Keratinocyte (primary cell): ENCODE data around the gene DPM2. TPM values are rescaled to one million over a fixed set of nuclear protein-coding genes. Genes with fewer than 3 reads are reported as not detected.

Experiments
- DNase-seq: peaks from one replicate; pipeline ENCODE4 v3.0.0-alpha.2; 2011; ENCODE audit warnings: low read depth, missing footprints, low spot score
- FAIRE-seq: peaks from 2 replicates; lab custom pipeline; 2011; peaks lifted over from hg19 to GRCh38; lab: Jason Lieb, UNC
- H2AFZ ChIP-seq: 2 replicates; pipeline ENCODE4 v1.6.0; 2012; ENCODE audit warnings: low read length, control low read depth, inconsistent platforms; ENCODE audit not compliant: control insufficient read depth
- H3K27ac ChIP-seq: 2 replicates; pipeline ENCODE4 v1.5.1; 2011; ENCODE audit warnings: low read length; ENCODE audit not compliant: control insufficient read depth, insufficient read depth
- H3K27me3 ChIP-seq: 3 replicates; pipeline ENCODE4 v1.6.0; 2011; ENCODE audit warnings: low read length; ENCODE audit not compliant: control insufficient read depth, insufficient read depth; ENCODE audit errors: extremely low read depth
- H3K36me3 ChIP-seq, 2 experiments: 2 replicates in 1 of 2; 3 replicates in 1 of 2; pipeline ENCODE4 v1.5.1; 2011; ENCODE audit warnings: low read length in 2 of 2, mild to moderate bottlenecking in 1 of 2; ENCODE audit not compliant: control insufficient read depth in 2 of 2, insufficient read depth in 2 of 2; ENCODE audit errors: extremely low read depth in 1 of 2
- H3K4me1 ChIP-seq: 3 replicates; pipeline ENCODE4 v1.5.1; 2011; ENCODE audit warnings: low read length; ENCODE audit not compliant: control insufficient read depth, insufficient read depth; ENCODE audit errors: extremely low read depth
- H3K4me2 ChIP-seq: 3 replicates; pipeline ENCODE4 v1.6.0; 2011; ENCODE audit warnings: low read depth, low read length; ENCODE audit not compliant: control insufficient read depth, insufficient read depth; ENCODE audit errors: extremely low read depth
- H3K4me3 ChIP-seq, 3 experiments: fragments of 200-600 bp in 1 of 3; sonication (generic) in 1 of 3; 2 replicates in 2 of 3; 3 replicates in 1 of 3; pipeline ENCODE4 v1.5.1; 2011 to 2016; ENCODE audit warnings: low read length in 3 of 3, mild to moderate bottlenecking in 3 of 3, control low read depth in 2 of 3, inconsistent platforms in 1 of 3, low read depth in 1 of 3, mixed read lengths in 1 of 3, mixed run types in 1 of 3, moderate library complexity in 1 of 3; ENCODE audit not compliant: control insufficient read depth in 2 of 3, insufficient read depth in 2 of 3; ENCODE audit errors: extremely low read depth in 1 of 3
- H3K79me2 ChIP-seq: 2 replicates; pipeline ENCODE4 v1.6.0; 2012; ENCODE audit warnings: low read length; ENCODE audit not compliant: control insufficient read depth, insufficient read depth
- H3K9ac ChIP-seq: 3 replicates; pipeline ENCODE4 v1.6.0; 2011; ENCODE audit warnings: low read length; ENCODE audit not compliant: control insufficient read depth, insufficient read depth; ENCODE audit errors: extremely low read depth
- H3K9me1 ChIP-seq: 3 replicates; pipeline ENCODE4 v1.6.0; 2011; ENCODE audit warnings: low read length; ENCODE audit not compliant: control insufficient read depth, insufficient read depth; ENCODE audit errors: extremely low read depth
- H3K9me3 ChIP-seq: 2 replicates; pipeline ENCODE4 v1.5.1; 2012; ENCODE audit warnings: low read depth, low read length; ENCODE audit not compliant: control insufficient read depth
- H4K20me1 ChIP-seq: 3 replicates; pipeline ENCODE4 v1.6.0; 2011; ENCODE audit warnings: low read length; ENCODE audit not compliant: control insufficient read depth, insufficient read depth; ENCODE audit errors: extremely low read depth
- EZH2 ChIP-seq: IDR thresholded peaks from one replicate; pipeline ENCODE4 v1.6.1; 2012; ENCODE audit warnings: inconsistent platforms, mild to moderate bottlenecking, low read length, moderate library complexity
- dilution Hi-C: fragments of 300-500 bp; cut with MboI; formaldehyde crosslinking; loops from one replicate; pipeline ENCODE4 v1.7.0; 2020; ENCODE audit warnings: low sequenced_read_pairs; ENCODE audit not compliant: extremely low pct_ligation_motif_present
- polyA plus RNA-seq, 5 experiments: library from polyadenylated mRNA; depleted of rRNA in 3 of 5; stranded (reverse) in 3 of 5; stranded (forward) in 1 of 5; unstranded in 1 of 5; fragments of >200 nt; gene quantifications; 1 replicate in 1 of 5; 2 replicates in 3 of 5; 3 replicates in 1 of 5; pipeline versions ENCODE4 v1.2.1 to v1.2.3, GENCODE V29; 2011 to 2012; ENCODE audit warnings: missing spikeins in 2 of 5, low read depth in 1 of 5, low replicate concordance in 1 of 5
- TF ChIP-seq, protein P1 (sequence below), 3 experiments: IDR thresholded peaks in 1 of 3; conservative IDR thresholded peaks in 1 of 3; optimal IDR thresholded peaks in 1 of 3; 2 replicates in 2 of 3; 3 replicates in 1 of 3; pipeline versions ENCODE3 to v1.5.1; 2011; ENCODE audit warnings: low read length in 3 of 3, mild to moderate bottlenecking in 3 of 3, moderate library complexity in 2 of 3, control low read depth in 1 of 3, inconsistent platforms in 1 of 3; ENCODE audit not compliant: insufficient read depth in 2 of 3; ENCODE audit errors: extremely low read depth in 1 of 3

DPM2 gene
- polyA plus RNA-seq, 1 donor (not counting 4 experiments of a cell fraction or from before 2014, with no cell fraction given), result 31.1 TPM

DNA sequence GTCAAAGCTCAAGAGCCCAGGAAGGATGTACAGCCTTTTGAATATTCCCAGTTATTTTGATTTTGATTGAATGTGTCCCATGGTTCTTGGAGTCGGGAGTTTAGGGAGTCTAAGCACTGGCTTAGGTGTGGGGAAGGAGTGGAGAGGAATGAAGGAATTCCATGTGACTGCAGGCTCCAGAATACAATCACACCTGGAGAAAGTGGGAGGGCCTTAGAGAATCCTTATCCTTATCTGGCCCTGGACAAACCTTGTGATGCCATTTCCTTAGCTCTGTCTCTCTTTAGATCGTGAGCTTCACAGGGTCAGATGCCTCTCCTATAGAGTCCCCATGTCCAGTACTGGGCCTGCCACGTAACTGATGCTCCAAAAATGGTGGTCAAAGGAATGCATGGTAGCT, 47.4 kb upstream of the DPM2 start:
- Histone ChIP-seq H3K4me1 (peaks cover 5% of the 10 kb centered on the region), H3K9ac (no peak overlapping the region), H2AFZ (no peak overlapping the region), H4K20me1 (no peaks in the 10 kb centered on the region), H3K4me2 (no peak overlapping the region), H3K36me3 (no peaks in the 10 kb centered on the region), H3K9me3 (no peaks in the 10 kb centered on the region), H3K4me3 (no peak overlapping the region), H3K27ac (no peak overlapping the region), H3K79me2 (no peaks in the 10 kb centered on the region), H3K9me1 (no peaks in the 10 kb centered on the region), H3K27me3 (no peaks in the 10 kb centered on the region)
- DNase-seq (no peak), FAIRE-seq (no peak)
- TF ChIP-seq EZH2, result no peak
- TF ChIP-seq, protein P1, sequence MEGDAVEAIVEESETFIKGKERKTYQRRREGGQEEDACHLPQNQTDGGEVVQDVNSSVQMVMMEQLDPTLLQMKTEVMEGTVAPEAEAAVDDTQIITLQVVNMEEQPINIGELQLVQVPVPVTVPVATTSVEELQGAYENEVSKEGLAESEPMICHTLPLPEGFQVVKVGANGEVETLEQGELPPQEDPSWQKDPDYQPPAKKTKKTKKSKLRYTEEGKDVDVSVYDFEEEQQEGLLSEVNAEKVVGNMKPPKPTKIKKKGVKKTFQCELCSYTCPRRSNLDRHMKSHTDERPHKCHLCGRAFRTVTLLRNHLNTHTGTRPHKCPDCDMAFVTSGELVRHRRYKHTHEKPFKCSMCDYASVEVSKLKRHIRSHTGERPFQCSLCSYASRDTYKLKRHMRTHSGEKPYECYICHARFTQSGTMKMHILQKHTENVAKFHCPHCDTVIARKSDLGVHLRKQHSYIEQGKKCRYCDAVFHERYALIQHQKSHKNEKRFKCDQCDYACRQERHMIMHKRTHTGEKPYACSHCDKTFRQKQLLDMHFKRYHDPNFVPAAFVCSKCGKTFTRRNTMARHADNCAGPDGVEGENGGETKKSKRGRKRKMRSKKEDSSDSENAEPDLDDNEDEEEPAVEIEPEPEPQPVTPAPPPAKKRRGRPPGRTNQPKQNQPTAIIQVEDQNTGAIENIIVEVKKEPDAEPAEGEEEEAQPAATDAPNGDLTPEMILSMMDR (optimal IDR thresholded peaks at IDR 0.05 in 1 of 3, IDR thresholded peaks at IDR 0.05 in 1 of 3, conservative IDR thresholded peaks at IDR 0.05 in 1 of 3; ENCODE audit: extremely low read depth in 1 of 3, insufficient read depth in 2 of 3, low read length in 3 of 3), result no peak
- dilution Hi-C loops, result no loop called here

DNA sequence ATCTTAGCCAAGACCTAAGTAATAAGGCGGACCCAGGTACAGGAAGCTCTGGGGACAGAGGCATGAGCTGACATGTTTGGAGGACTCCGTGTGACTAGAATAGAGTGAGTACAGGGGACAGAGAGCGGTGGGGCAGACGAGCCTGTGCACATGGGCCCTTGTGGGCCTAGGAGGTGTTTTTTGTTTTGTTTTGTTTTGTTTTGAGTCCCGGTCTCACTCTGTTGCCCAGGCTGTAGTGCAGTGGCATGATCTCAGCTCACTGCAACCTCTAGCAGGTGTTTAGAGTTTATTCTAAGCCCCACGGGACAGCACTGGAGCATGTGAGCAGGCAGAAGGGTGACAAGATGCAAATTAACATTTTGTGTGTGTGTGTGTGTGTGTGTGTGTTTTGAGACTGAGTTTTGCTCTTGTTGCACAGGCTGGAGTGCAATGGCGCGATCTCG, 46.2 kb upstream of the DPM2 start:
- peaks cover 10% of the 10 kb centered on the region for H3K79me2 ChIP-seq
- dilution Hi-C loops, result no loop called here
- no peak overlapping the region for H3K4me3 ChIP-seq
- H3K4me2 ChIP-seq, result no peak overlapping the region
- H3K9me3 ChIP-seq, result no peaks in the 10 kb centered on the region
- DNase-seq (no peak), FAIRE-seq (no peak)
- H3K27ac ChIP-seq, result no peak overlapping the region
- no peaks in the 10 kb centered on the region for H3K36me3 ChIP-seq
- TF ChIP-seq EZH2, result no peak
- TF ChIP-seq, protein P1 (optimal IDR thresholded peaks at IDR 0.05 in 1 of 3, IDR thresholded peaks at IDR 0.05 in 1 of 3, conservative IDR thresholded peaks at IDR 0.05 in 1 of 3; ENCODE audit: extremely low read depth in 1 of 3, insufficient read depth in 2 of 3, low read length in 3 of 3), result no peak
- H2AFZ ChIP-seq, result no peak overlapping the region
- H3K9me1 ChIP-seq, result no peaks in the 10 kb centered on the region
- H3K27me3 ChIP-seq, result no peaks in the 10 kb centered on the region
- no peak overlapping the region for H3K9ac ChIP-seq
- H3K4me1 ChIP-seq, result peaks cover 14% of the 10 kb centered on the region
- H4K20me1 ChIP-seq, result no peaks in the 10 kb centered on the region
